Mononuclear cell (primary cell): Measurements from ENCODE around the gene KRTAP10-3. TPM values are rescaled to one million over a fixed set of nuclear protein-coding genes. Genes with fewer than 3 reads are reported as not detected.
"Not testable (repeated sequence)": the region's sequence is repeated elsewhere in the genome, so short reads cannot be mapped to it uniquely, and the experiment has no call there.

Experiments
- H3K27me3 ChIP-seq: 2 replicates; pipeline ENCODE4 v1.6.0; 2011; ENCODE audit warnings: low read length, control low read depth; ENCODE audit not compliant: insufficient read depth
- H3K4me1 ChIP-seq: 2 replicates; pipeline ENCODE4 v1.5.1; 2011; ENCODE audit warnings: mild to moderate bottlenecking, low read length, control low read depth; ENCODE audit not compliant: insufficient read depth
- H3K4me3 ChIP-seq: 2 replicates; pipeline ENCODE4 v1.5.1; 2011; ENCODE audit warnings: mild to moderate bottlenecking, low read length, moderate library complexity
- H3K9me3 ChIP-seq: 2 replicates; pipeline ENCODE4 v1.5.1; 2011; ENCODE audit warnings: low read depth, mild to moderate bottlenecking, control low read depth, low read length
- total RNA-seq: library from RNA; depleted of rRNA; stranded (reverse); fragments of >200 nt; gene quantifications from one replicate; pipeline ENCODE4 v1.2.3, GENCODE V29; 2012

Gene KRTAP10-3
- total RNA-seq, 1 donor, result not detected

DNA sequence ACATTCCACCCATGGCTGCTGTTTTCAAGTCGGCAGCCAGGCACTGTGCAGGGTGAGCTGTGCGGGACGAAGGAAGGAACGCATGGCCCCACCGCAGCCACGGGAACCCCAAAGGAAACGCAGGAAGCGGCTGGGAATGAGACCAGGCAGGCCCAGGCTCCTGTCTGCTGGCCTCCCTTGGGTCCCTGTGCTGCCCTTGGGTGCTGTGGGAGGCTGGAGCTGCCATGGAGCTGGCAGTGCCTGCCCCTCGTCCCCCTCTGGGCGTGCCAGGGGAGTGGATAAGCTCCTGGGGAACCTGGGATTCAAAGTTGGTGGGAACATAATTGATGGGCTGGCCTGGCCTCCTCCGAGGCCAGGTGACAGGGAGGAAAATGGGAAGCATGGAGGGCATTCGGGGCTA is 9.7 kb upstream of the KRTAP10-3 start:
- Histone ChIP-seq H3K27me3 (no peaks in the 10 kb centered on the region), H3K9me3 (no peaks in the 10 kb centered on the region), H3K4me3 (no peak overlapping the region), H3K4me1 (peaks cover 4% of the 10 kb centered on the region)

DNA sequence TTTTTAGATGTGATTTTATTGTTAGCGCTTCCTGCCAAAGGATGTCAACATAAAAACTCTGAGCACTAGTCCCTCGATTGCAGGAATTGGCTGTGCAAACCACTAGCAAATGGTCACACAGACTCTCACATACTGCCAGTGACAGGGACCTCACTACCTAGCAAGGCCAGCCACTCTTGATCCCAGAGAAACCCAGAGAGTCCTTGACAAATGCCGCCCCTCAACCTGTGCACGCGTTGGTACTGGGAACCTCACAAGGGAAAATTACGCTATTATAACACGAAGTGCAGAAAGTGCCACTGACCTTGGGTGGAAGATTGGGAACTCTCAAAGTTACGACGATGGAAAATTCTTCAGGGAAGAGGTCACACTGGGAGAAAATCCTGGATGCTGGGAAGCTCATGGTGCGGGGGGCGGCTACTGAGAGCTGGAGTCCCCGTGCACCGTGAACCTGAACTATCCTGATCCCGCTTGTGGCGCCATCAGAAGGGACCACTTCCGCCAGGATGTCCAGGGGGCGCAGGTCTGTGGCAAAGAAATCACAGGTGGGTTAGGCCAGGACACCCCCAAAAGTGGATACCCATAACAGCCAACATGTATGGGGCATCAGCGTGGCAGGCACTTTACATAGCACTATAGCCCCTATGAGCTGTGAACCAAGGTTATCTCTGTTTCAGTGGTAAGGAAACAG is 9.0 kb upstream of the KRTAP10-3 start:
- no peaks in the 10 kb centered on the region for H3K27me3 ChIP-seq
- peaks cover 4% of the 10 kb centered on the region for H3K4me1 ChIP-seq

GRCh38 chr21:44566403-44566802 is 7.8 kb upstream of the KRTAP10-3 start:
- H3K4me3 ChIP-seq, result no peak overlapping the region
- H3K4me1 ChIP-seq, result peaks cover 4% of the 10 kb centered on the region
- no peaks in the 10 kb centered on the region for H3K27me3 ChIP-seq
- peaks cover 5% of the 10 kb centered on the region for H3K9me3 ChIP-seq

More for the DNA sequence above, 9.0 kb upstream of the KRTAP10-3 start:
- Histone ChIP-seq H3K4me3 (no peak overlapping the region), H3K9me3 (peaks cover 2% of the 10 kb centered on the region)

DNA sequence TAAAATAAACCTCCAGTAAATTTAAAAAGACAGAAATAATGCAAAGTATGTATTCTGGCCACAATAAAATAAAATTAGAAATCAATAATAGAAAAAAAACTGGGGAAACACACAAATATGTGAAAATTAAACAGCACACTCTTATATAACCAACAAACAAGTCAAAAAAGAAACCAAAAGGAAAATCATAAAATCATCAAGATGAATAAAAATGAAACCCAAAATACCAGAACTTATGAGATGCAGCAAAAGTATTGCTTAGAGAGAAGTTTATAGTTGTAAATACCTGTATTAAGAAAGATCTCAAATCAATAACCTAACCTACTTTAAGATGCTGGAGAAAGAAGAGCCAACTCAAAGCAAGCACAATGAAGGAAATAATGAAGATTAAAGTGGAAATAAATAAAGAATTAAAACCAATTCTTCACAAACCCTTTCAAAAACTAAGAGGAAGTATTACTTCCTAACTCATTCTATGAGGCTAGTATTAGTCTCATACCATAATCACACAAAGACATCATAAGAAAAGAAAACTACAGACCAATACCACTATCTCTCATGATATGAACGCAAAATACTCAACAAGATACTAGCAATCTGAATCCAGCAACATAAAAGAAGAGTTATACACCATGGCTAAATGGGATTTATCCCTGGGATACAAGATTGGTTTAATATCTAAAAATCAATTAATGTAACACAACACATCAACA is 6.4 kb upstream of the KRTAP10-3 start:
- Histone ChIP-seq H3K4me1 (peaks cover 4% of the 10 kb centered on the region), H3K9me3 (peaks cover 5% of the 10 kb centered on the region), H3K4me3 (no peak overlapping the region), H3K27me3 (no peaks in the 10 kb centered on the region)

DNA sequence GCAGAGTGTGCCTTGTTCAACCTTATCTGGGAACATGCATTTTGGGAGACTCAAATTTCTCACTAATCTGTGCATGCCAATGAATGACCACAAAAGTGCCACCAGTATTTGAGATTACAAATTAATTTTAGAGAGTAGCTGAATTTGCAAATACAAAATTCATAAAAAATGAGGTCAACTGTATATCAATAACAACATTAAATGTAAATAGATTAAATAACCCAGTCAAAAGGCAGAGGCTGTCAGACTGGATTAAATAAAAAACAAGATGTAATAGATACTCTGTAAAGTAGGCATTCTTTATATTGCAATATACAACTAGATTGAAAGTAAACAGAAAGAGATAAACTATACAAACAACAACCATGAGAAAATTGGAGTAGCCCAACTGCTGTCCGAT is 5.5 kb upstream of the KRTAP10-3 start:
- H3K27me3 ChIP-seq, result no peaks in the 10 kb centered on the region
- H3K9me3 ChIP-seq, result peaks cover 5% of the 10 kb centered on the region
- peaks cover 4% of the 10 kb centered on the region for H3K4me1 ChIP-seq
- no peak overlapping the region for H3K4me3 ChIP-seq

DNA sequence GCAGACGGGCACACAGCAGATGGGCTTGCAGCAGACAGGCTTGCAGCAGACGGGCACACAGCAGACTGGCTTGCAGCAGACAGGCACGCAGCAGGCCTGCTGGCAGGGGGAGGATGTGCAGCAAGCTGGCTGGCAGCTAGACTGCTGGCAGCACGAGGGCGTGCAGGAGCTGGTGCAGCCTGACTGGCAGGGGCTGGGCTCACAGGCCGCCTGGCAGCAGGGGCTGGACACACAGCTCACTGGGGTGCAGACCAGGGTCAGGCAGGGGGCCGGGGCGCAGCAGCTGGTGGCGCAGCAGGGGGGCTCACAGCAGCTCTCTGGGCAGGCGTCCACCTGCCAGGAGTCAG is 293 bp downstream of the KRTAP10-3 start:
- H3K9me3 ChIP-seq, H3K27me3 ChIP-seq: not testable (repeated sequence)

DNA sequence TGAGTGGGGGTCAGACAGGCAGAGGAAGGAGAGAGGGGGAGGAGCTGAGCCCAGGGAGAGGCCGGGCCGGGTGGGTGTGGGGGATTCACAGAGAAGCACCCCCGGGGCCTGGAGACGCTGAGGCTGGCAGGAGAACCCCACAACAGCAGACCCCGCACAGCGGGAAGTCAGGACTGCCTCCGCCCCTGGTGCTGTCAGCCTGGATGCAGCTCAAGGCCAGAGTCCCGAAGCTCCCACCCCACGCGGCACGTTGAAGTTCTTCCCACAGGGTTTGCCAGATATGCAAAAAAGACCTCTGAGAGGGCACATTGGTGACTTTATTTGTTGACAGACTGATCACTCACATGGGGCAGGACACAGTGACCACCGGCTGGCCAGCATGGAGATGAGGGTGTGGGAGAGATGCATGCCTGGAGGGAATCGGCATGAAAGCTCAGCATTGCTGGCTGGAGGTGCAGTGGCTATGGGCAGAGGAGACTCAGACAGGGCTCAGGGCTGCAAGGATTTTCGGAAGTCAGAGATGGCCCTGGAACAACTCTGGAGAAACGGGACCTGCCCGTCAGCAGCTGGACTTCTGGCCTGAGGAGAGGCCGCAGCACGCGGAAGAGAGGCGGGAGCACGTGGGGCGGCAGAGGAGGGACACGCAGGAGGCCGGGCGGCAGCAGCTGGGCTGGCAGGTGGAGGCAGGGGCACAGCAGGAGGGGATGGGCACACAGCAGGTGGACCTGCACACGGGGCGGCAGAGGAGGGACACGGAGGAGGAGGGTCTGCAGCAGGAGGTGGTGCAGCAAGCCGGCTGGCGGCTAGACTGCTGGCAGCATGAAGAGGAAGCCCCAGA is 885 bp downstream of the KRTAP10-3 start:
- no peaks in the 10 kb centered on the region for H3K27me3 ChIP-seq
- no peak overlapping the region for H3K4me3 ChIP-seq
- no peaks in the 10 kb centered on the region for H3K4me1 ChIP-seq
- H3K9me3 ChIP-seq, result peaks cover 4% of the 10 kb centered on the region

More for the DNA sequence above, 293 bp downstream of the KRTAP10-3 start:
- H3K4me1 ChIP-seq, H3K4me3 ChIP-seq: not testable (repeated sequence)

DNA sequence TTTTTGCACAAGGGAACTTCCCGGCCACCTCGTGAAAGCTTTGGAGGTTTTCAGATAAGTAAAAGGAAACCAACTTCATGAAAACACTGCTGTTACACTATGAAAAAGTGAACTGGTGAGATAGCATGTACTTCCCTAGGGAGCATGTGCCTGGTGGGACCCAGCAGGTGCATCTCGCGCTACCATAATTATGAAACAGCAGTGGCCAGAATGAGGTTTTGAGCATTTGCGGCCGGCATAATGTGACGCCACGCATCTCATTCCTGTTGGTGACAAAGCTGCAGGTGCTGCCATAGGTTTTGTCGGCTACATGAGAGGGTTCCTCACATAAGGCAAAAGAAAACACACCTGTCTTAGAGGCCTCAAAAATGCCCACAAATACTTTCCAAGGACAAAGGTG is 1.7 kb downstream of the KRTAP10-3 start:
- no peak overlapping the region for H3K4me3 ChIP-seq
- no peaks in the 10 kb centered on the region for H3K9me3 ChIP-seq
- H3K27me3 ChIP-seq, result no peaks in the 10 kb centered on the region
- H3K4me1 ChIP-seq, result no peaks in the 10 kb centered on the region

- H3K4me1 ChIP-seq, result no peaks in the 10 kb centered on the region
- no peaks in the 10 kb centered on the region for H3K9me3 ChIP-seq
- no peak overlapping the region for H3K4me3 ChIP-seq
- no peaks in the 10 kb centered on the region for H3K27me3 ChIP-seq
Observed at GRCh38 chr21:44555200-44555875, 3.3 kb downstream of the KRTAP10-3 start.

- H3K9me3 ChIP-seq, result no peaks in the 10 kb centered on the region
- H3K4me1 ChIP-seq, result peaks cover 3% of the 10 kb centered on the region
Observed at GRCh38 chr21:44552681-44553080, 5.9 kb downstream of the KRTAP10-3 start.

GRCh38 chr21:44552136-44552535 is 6.5 kb downstream of the KRTAP10-3 start:
- H3K9me3 ChIP-seq, result peaks cover 2% of the 10 kb centered on the region
- H3K4me1 ChIP-seq, result peaks cover 9% of the 10 kb centered on the region
- no peak overlapping the region for H3K4me3 ChIP-seq
- H3K27me3 ChIP-seq, result peaks cover 2% of the 10 kb centered on the region

More at GRCh38 chr21:44552681-44553080, 5.9 kb downstream of the KRTAP10-3 start:
- H3K27me3 ChIP-seq, result no peaks in the 10 kb centered on the region
- H3K4me3 ChIP-seq, result no peak overlapping the region

GRCh38 chr21:44551340-44551961 is 7.1 kb downstream of the KRTAP10-3 start, which contains the start of gene KRTAP10-2:
Gene KRTAP10-2 (minus strand): TSS chr21:44551505. CDS start chr21:44551458, 47 bp downstream.
- H3K27me3 ChIP-seq, result peaks cover 2% of the 10 kb centered on the region

DNA sequence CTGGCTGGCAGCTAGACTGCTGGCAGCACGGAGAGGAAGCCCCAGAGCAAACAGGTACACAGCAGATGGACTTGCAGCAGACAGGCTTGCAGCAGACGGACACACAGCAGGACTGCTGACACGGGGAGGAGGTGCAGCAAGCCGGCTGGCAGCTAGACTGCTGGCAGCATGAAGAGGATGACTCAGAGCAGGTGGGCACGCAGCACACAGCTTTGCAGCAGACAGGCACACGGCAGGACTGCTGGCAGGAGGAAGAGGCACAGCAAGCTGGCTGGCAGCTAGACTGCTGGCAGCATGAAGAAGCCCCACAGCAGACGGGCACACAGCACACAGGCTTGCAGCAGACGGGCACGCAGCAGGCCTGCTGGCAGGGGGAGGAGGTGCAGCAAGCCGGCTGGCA is 7.8 kb downstream of the KRTAP10-3 start:
- Histone ChIP-seq H3K4me1 (peaks cover 9% of the 10 kb centered on the region), H3K9me3 (peaks cover 8% of the 10 kb centered on the region), H3K4me3 (no peak overlapping the region), H3K27me3 (peaks cover 2% of the 10 kb centered on the region)

More at GRCh38 chr21:44551340-44551961, 7.1 kb downstream of the KRTAP10-3 start, which contains the start of gene KRTAP10-2:
- H3K9me3 ChIP-seq, result peaks cover 8% of the 10 kb centered on the region
- H3K4me3 ChIP-seq, result no peak within 1 kb of the TSS
- H3K4me1 ChIP-seq, result peaks cover 9% of the 10 kb centered on the region

DNA sequence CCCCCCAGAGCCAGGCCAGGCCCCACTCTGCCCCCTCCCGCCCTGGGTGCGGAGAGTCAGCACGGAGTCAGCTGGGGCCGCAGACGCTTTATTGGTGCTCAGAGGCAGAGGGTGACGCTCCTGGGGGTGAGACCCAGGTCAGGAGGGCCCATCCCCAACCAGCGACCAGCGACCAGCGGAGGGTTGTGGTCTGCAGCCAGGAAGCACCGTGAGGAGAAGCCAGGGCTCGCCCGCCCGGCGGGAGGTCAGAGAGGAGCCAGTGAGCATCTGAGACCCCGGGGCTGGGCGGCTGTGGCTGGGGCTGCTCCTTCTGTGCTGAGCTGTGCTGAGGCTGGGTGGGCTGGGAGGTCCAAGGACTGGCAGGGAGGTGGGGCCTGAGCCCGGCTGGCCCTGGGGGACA is 8.3 kb downstream of the KRTAP10-3 start:
- H3K9me3 ChIP-seq, H3K4me3 ChIP-seq, H3K4me1 ChIP-seq, H3K27me3 ChIP-seq: not testable (repeated sequence)
